22Rv1 (cell line): ENCODE measurements around the gene CTNNA1.

Experiments
- CTCF ChIP-seq: fragments of 450-650 bp; IDR thresholded peaks from 2 replicates; pipeline ENCODE4 v1.5.1; 2017; ENCODE audit warnings: mild to moderate bottlenecking
- ZFX ChIP-seq: fragments of 450-650 bp; IDR thresholded peaks from 2 replicates; pipeline ENCODE4 v1.6.1; 2017; ENCODE audit warnings: antibody characterized with exemption, borderline replicate concordance

DNA sequence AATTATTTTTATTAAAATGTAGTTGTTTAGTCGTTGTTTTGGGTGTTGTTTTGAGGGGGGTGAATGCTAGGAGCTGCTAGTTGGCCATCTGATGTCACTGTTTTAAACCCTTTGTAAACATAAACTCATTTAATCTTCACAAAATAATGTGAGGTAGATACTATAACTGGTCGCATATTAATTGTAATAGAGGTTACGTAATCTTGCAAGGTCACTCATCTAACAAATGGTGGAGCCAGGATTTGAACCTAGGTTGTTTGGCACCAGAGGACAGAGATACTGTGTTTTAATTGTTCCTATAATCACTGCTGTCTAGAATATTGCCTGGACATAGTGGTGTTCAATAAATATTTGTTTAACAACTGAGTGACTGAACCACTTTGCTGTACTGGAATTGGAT, 67.5 kb downstream of the CTNNA1 start:
- TF ChIP-seq CTCF: no peak
- no peak for TF ChIP-seq ZFX
